ENCODE results near the gene AP4S1. TPM values are rescaled to one million over a fixed set of nuclear protein-coding genes. Genes with fewer than 3 reads are reported as not detected.

Gene AP4S1
- total RNA-seq, 1 experiment from 2014 or later, result 3.3 TPM

- CTCF ChIA-PET, result no interaction called here
- Histone ChIP-seq H3K4me1 (ENCODE audit: control insufficient read depth, insufficient read depth, low read length) (peaks cover 5% of the 10 kb centered on the region; the same call in 1 of the 2 replicates), H3K27ac (ENCODE audit: low read length) (no peak overlapping the region), H3K36me3 (ENCODE audit: control insufficient read depth, insufficient read depth, low read length) (peaks cover 6% of the 10 kb centered on the region), H3K4me3 (ENCODE audit: low read depth in 2 of 2, low read length in 2 of 2) (no peak overlapping the region), H3K9me3 (ENCODE audit: control insufficient read depth, insufficient read depth, low read depth, low read length) (no peaks in the 10 kb centered on the region), H3K27me3 (ENCODE audit: control insufficient read depth, insufficient read depth, low read length) (no peaks in the 10 kb centered on the region)
- DNase-seq (ENCODE audit: low read depth, low spot score) (no peak), ATAC-seq (no peak)
- in situ Hi-C loops (cut with HindIII; ENCODE audit: low pct_unique_long_range_greater_than_20kb, low sequenced_read_pairs), result no loop called here
- TF ChIP-seq TCF7L2 (IDR thresholded peaks at IDR 0.05; ENCODE audit: low read depth, low read length) (no peak), POLR2AphosphoS5 (IDR thresholded peaks at IDR 0.05; ENCODE audit: low read depth, low read length) (no peak), CTCF (IDR thresholded peaks at IDR 0.05) (no peak), REST (IDR thresholded peaks at IDR 0.05; ENCODE audit: insufficient read depth in 1 of 2, low read depth in 2 of 2, low read length in 1 of 2) (no peak), SIN3A (IDR thresholded peaks at IDR 0.05; ENCODE audit: borderline replicate concordance, insufficient read depth, low read depth, low read length) (no peak)
- TSS peak; percentile 1 for BruUV-seq (replicated peaks)
- POLR2A ChIA-PET, result no interaction called here
- intact Hi-C loops (cut with micrococcal nuclease; ENCODE audit: unreplicated experiment), result no loop called here
Measured at GRCh38 chr14:31020834-31021575, 4.4 kb upstream of the AP4S1 start.

- no peaks in the 10 kb centered on the region for H3K27me3 ChIP-seq (ENCODE audit: control insufficient read depth, insufficient read depth, low read length)
- peaks cover 6% of the 10 kb centered on the region for H3K36me3 ChIP-seq (ENCODE audit: control insufficient read depth, insufficient read depth, low read length)
- H3K4me1 ChIP-seq (ENCODE audit: control insufficient read depth, insufficient read depth, low read length), result peaks cover 5% of the 10 kb centered on the region; the same call in 1 of the 2 replicates
- TF ChIP-seq TCF7L2 (IDR thresholded peaks at IDR 0.05; ENCODE audit: low read depth, low read length), result no peak
- no peak for TF ChIP-seq POLR2AphosphoS5 (IDR thresholded peaks at IDR 0.05; ENCODE audit: low read depth, low read length)
- TF ChIP-seq REST (IDR thresholded peaks at IDR 0.05; ENCODE audit: insufficient read depth in 1 of 2, low read depth in 2 of 2, low read length in 1 of 2), result no peak
- no peak for TF ChIP-seq SIN3A (IDR thresholded peaks at IDR 0.05; ENCODE audit: borderline replicate concordance, insufficient read depth, low read depth, low read length)
- TF ChIP-seq CTCF (IDR thresholded peaks at IDR 0.05), result no peak
- H3K9me3 ChIP-seq (ENCODE audit: control insufficient read depth, insufficient read depth, low read depth, low read length), result no peaks in the 10 kb centered on the region
- ChIA-PET CTCF (no interaction called here), POLR2A (no interaction called here)
- no TSS peak for BruUV-seq (replicated peaks)
- intact Hi-C loops (cut with micrococcal nuclease; ENCODE audit: unreplicated experiment), result no loop called here
- no peak overlapping the region for H3K4me3 ChIP-seq (ENCODE audit: low read depth in 2 of 2, low read length in 2 of 2)
- DNase-seq (ENCODE audit: low read depth, low spot score) (no peak), ATAC-seq (no peak)
- in situ Hi-C loops (cut with HindIII; ENCODE audit: low pct_unique_long_range_greater_than_20kb, low sequenced_read_pairs), result no loop called here
- no peak overlapping the region for H3K27ac ChIP-seq (ENCODE audit: low read length)
Measured at GRCh38 chr14:31021576-31021949, 3.9 kb upstream of the AP4S1 start.

Data from Panc1 (cell line).